H4 (cell line): ENCODE results near the gene DCDC2. TPM values are rescaled to one million over a fixed set of nuclear protein-coding genes. Genes with fewer than 3 reads are reported as not detected.
"Not testable (repeated sequence)": the region's sequence is repeated elsewhere in the genome, so short reads cannot be mapped to it uniquely, and the experiment has no call there.

Experiments
- DNase-seq: peaks from one replicate; pipeline ENCODE4 v3.0.0-alpha.2; 2015; ENCODE audit warnings: low spot score
- total RNA-seq: library from RNA; depleted of rRNA; stranded (reverse); fragments of >200 nt; shearing (Covaris generic); gene quantifications from 2 replicates; pipeline ENCODE4 v1.2.3, GENCODE V29; 2014

Gene DCDC2
- total RNA-seq, 1 experiment from 2014 or later, result 0.02 TPM

- no peak for DNase-seq
Observed at GRCh38 chr6:24272148-24272547, 85.7 kb downstream of the DCDC2 start.

GRCh38 chr6:24270011-24270410 is 87.8 kb downstream of the DCDC2 start:
- DNase-seq, result no peak

GRCh38 chr6:24258214-24258613 is 99.6 kb downstream of the DCDC2 start:
- not testable (repeated sequence) for DNase-seq

- no peak for DNase-seq
Observed at GRCh38 chr6:24257282-24257681, 100.6 kb downstream of the DCDC2 start.

GRCh38 chr6:24255676-24256075 is 102.2 kb downstream of the DCDC2 start:
- DNase-seq, result no peak

GRCh38 chr6:24253360-24253759 is 104.5 kb downstream of the DCDC2 start:
- no peak for DNase-seq

- no peak for DNase-seq
Observed at GRCh38 chr6:24252280-24252679, 105.6 kb downstream of the DCDC2 start.

- DNase-seq, result no peak
Observed at GRCh38 chr6:24251339-24251738, 106.5 kb downstream of the DCDC2 start.

GRCh38 chr6:24249926-24250325 is 107.9 kb downstream of the DCDC2 start:
- no peak for DNase-seq

- no peak for DNase-seq
Observed at GRCh38 chr6:24245275-24245674, 112.6 kb downstream of the DCDC2 start.

- no peak for DNase-seq
Observed at GRCh38 chr6:24242924-24243323, 114.9 kb downstream of the DCDC2 start.

- not testable (repeated sequence) for DNase-seq
Observed at GRCh38 chr6:24241779-24242178, 116.1 kb downstream of the DCDC2 start.

GRCh38 chr6:24240943-24241342 is 116.9 kb downstream of the DCDC2 start:
- DNase-seq, result no peak

- DNase-seq, result no peak
Observed at GRCh38 chr6:24240380-24240928, 117.4 kb downstream of the DCDC2 start.

GRCh38 chr6:24238700-24239099 is 119.2 kb downstream of the DCDC2 start:
- no peak for DNase-seq

- DNase-seq, result not testable (repeated sequence)
Observed at GRCh38 chr6:24236779-24237178, 121.1 kb downstream of the DCDC2 start.

- DNase-seq, result no peak
Observed at GRCh38 chr6:24233813-24234442, 123.9 kb downstream of the DCDC2 start.

GRCh38 chr6:24231438-24231977 is 126.4 kb downstream of the DCDC2 start:
- no peak for DNase-seq

GRCh38 chr6:24229696-24230405 is 128.0 kb downstream of the DCDC2 start:
- DNase-seq, result no peak

GRCh38 chr6:24228681-24229255 is 129.1 kb downstream of the DCDC2 start:
- no peak for DNase-seq

GRCh38 chr6:24228123-24228522 is 129.7 kb downstream of the DCDC2 start:
- DNase-seq, result no peak

GRCh38 chr6:24227556-24227955 is 130.3 kb downstream of the DCDC2 start:
- no peak for DNase-seq

GRCh38 chr6:24226541-24226940 is 131.3 kb downstream of the DCDC2 start:
- no peak for DNase-seq
